Measurements from ENCODE around the gene SUSD6. TPM values are rescaled to one million over a fixed set of nuclear protein-coding genes. Genes with fewer than 3 reads are reported as not detected.
A peak's percentile ranks its signal among the peaks of the same experiment; 100 is the strongest.

The SUSD6 gene
- total and polyA plus RNA-seq, 9 of the 15 experiments (the other 6 are each of a cell fraction or from before 2014, with no cell fraction given) = 2.9 to 20.7 (median 5.6) TPM

- TF ChIP-seq ILK (tag; IDR thresholded peaks at IDR 0.05; ENCODE audit: borderline replicate concordance, low read depth) (peak; percentile 55; the same call in 1 of the 2 replicates), TEAD1 (CRISPR knock-in tag; IDR thresholded peaks at IDR 0.05) (peak in 1 of 2 experiments; percentile 67; a peak in 1 of 4 replicates), WHSC1 (IDR thresholded peaks at IDR 0.05; ENCODE audit: low read length) (no peak), GATA2 (CRISPR knock-in tag; IDR thresholded peaks at IDR 0.05) (no peak), ARID4B (CRISPR knock-in tag; IDR thresholded peaks at IDR 0.05) (no peak), ZNF785 (CRISPR knock-in tag; IDR thresholded peaks at IDR 0.05) (no peak), ZBED1 (IDR thresholded peaks at IDR 0.05) (no peak), TRIM28 (IDR thresholded peaks at IDR 0.05) (no peak), NFIC (IDR thresholded peaks at IDR 0.05) (no peak), FUS (optimal IDR thresholded peaks at IDR 0.05; ENCODE audit: low read depth, low read length) (no peak), VEZF1 (CRISPR knock-in tag; IDR thresholded peaks at IDR 0.05) (peak; percentile 52), STAT5A (IDR thresholded peaks at IDR 0.05; ENCODE audit: borderline replicate concordance, low read length) (peak; percentile 99), HMG20B (CRISPR knock-in tag; IDR thresholded peaks at IDR 0.05) (no peak), CAMTA2 (CRISPR knock-in tag; conservative IDR thresholded peaks at IDR 0.05) (no peak), NR3C1 (CRISPR knock-in tag; IDR thresholded peaks at IDR 0.05) (no peak), ZNF77 (CRISPR knock-in tag; IDR thresholded peaks at IDR 0.05) (no peak), ZNF764 (CRISPR knock-in tag; IDR thresholded peaks at IDR 0.05; ENCODE audit: low read depth) (no peak), FOXK2 (conservative IDR thresholded peaks at IDR 0.05 in 1 of 2, IDR thresholded peaks at IDR 0.05 in 1 of 2; ENCODE audit: low read depth in 2 of 2) (peak; percentile 40 to 66; a peak in 2 of 4 replicates), CHD4 (IDR thresholded peaks at IDR 0.05; ENCODE audit: insufficient read depth, insufficient replicate concordance, low read depth, low read length, poor library complexity, severe bottlenecking) (no peak), ZFP30 (CRISPR knock-in tag; IDR thresholded peaks at IDR 0.05; ENCODE audit: borderline replicate concordance) (no peak), PPARD (CRISPR knock-in tag; IDR thresholded peaks at IDR 0.05) (no peak), KAT8 (IDR thresholded peaks at IDR 0.05; ENCODE audit: low read depth) (no peak), NCOA2 (IDR thresholded peaks at IDR 0.05; ENCODE audit: partially characterized antibody in 2 of 2) (no peak)
Measured at GRCh38 chr14:69696633-69697557, 85.5 kb downstream of the SUSD6 start (continued).
